Lower leg skin (tissue), 3 donors: ENCODE results near the gene KIAA2012.

Experiments used
- CTCF ChIP-seq, 3 donors: fragments of 450-650 bp; IDR thresholded peaks; one replicate each; pipeline ENCODE4 v1.5.1; 2016; ENCODE audit warnings: antibody characterized with exemption in 3 of 3, mild to moderate bottlenecking in 3 of 3, moderate library complexity in 2 of 3
- POLR2A ChIP-seq, 2 donors: fragments of 450-650 bp; IDR thresholded peaks; one replicate each; pipeline ENCODE4 v1.6.1; 2016 to 2017; ENCODE audit warnings: antibody characterized with exemption in 2 of 2, mild to moderate bottlenecking in 1 of 2, moderate library complexity in 1 of 2

GRCh38 chr2:202201220-202202160 lies 128.4 kb downstream of the KIAA2012 start:
- TF ChIP-seq CTCF (IDR thresholded peaks at IDR 0.05) (no peak), POLR2A (IDR thresholded peaks at IDR 0.05) (no peak)
